Activated T-cell treated with anti-CD3 and anti-CD28 coated beads, Interleukin-2, amount 50 U/mL, for 4 hours (primary cell): ENCODE measurements around the gene APIP. TPM values are rescaled to one million over a fixed set of nuclear protein-coding genes. Genes with fewer than 3 reads are reported as not detected.
A peak's percentile ranks its signal among the peaks of the same experiment; 100 is the strongest.

Source experiments
- ATAC-seq, 2 donors: fragments of 200-7000 bp; cut with Tn5 transposase; one replicate each; pipeline ENCODE4 v1.10.0; 2021
- DNase-seq: peaks from one replicate; pipeline ENCODE4 v3.0.0-alpha.2; 2020
- H3K27me3 Mint-ChIP-seq: one replicate; pipeline ENCODE4 v1.8.0; 2021; ENCODE audit warnings: low read depth, mixed read lengths
- H3K36me3 Mint-ChIP-seq: one replicate; pipeline ENCODE4 v1.8.0; 2022; ENCODE audit warnings: mixed read lengths; ENCODE audit not compliant: insufficient read depth
- H3K4me1 Mint-ChIP-seq: one replicate; pipeline ENCODE4 v1.8.0; 2021; ENCODE audit warnings: low read depth, mixed read lengths
- H3K4me3 Mint-ChIP-seq: one replicate; pipeline ENCODE4 v1.8.0; 2021; ENCODE audit warnings: mild to moderate bottlenecking, moderate library complexity, mixed read lengths
- H3K9me3 Mint-ChIP-seq: one replicate; pipeline ENCODE4 v1.8.0; 2021; ENCODE audit warnings: mixed read lengths
- total RNA-seq, 3 donors: library from RNA; stranded (reverse); gene quantifications; one replicate each; pipeline ENCODE4 v1.2.1, GENCODE V29; 2021

APIP gene, protein sequence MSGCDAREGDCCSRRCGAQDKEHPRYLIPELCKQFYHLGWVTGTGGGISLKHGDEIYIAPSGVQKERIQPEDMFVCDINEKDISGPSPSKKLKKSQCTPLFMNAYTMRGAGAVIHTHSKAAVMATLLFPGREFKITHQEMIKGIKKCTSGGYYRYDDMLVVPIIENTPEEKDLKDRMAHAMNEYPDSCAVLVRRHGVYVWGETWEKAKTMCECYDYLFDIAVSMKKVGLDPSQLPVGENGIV
- 10 to 100 TPM; 28.9 to 34.2 (median 32.4) TPM for total RNA-seq

DNA sequence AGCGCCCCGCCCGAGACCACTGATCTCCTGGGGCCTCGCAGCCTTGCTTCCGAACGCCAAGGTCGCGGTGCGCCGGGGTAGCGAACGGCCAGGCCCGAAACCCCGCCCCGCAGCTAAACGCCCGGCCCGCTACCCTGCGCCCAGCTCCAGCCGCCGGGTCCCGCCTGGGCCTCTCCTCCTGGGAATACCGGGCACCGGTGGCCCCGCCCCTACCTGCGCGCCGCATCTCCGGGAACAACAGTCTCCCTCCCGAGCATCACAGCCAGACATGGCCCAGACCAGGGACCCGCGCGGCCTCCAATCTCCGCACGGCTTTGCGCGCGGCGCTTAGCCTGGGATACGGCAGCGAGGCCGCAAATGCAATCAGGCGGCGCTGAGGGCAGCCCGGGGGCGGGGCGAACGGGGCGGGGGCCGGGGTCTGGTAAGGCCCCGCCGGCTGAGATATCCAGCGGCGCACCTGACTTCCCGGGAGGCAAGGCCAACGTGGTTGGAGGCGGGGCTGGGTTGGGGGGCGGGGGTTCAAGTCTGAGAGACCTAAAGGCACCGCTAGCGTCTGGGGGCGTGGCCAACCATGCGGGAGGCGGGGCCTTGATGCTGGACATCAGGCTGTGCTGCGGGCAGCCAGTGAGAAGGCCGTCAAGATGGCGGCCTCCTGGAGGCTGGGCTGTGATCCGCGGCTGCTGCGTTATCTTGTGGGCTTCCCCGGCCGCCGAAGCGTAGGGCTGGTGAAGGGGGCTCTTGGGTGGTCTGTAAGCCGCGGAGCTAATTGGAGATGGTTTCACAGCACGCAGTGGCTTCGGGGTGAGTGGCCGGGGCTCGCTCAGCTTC is at the start of gene APIP, which contains the start of gene PDHX:
APIP (minus strand) TSS at position 365 of the 828 bp plus-strand sequence; CDS start at position 270, 95 bp downstream.
PDHX (plus strand) TSS at position 604 of the 828 bp plus-strand sequence; CDS start at position 642, 38 bp downstream.
- DNase-seq (peak; percentile 97), ATAC-seq (peak; percentile 88 to 94)
- Mint-ChIP-seq H3K4me3 (peak within 1 kb of the TSS; percentile 98), H3K4me1 (peaks cover 45% of the 10 kb centered on the region), H3K9me3 (no peaks in the 10 kb centered on the region), H3K36me3 (peaks cover 18% of the 10 kb centered on the region), H3K27me3 (no peaks in the 10 kb centered on the region)

DNA sequence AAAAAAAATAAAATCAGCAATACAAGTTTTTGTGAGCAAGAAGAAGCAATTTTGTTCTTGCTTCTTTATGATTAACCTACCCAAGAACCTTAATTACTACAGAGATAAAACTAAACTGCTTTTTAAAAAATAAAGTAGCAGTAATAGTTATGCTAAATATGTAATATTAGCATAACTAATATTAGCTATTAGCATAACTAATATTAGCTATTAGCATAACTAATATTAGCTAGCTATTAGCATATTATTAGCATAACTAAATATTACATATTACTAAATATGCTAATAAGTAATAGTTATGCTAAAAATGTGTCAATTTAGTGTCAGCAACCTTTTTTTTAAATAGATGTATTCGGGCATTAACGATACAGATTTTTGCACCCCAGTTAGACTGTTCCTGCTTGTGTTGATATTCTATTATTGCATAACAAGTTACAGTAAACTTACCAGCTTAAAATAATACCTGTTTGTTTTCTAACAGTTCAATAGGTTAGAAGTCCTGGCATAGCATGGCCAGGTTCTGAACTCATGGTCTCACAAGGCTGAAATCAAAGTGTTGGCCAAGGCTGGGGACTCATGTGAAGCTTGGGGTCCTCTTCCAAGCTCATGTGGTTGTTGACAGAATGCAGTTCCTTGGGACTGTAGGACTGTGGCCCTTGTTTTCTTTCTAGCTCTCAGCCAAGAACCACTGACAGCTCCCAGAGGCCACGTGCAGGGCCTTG is 48.6 kb upstream of the APIP start:
- H3K4me3 Mint-ChIP-seq, result no peak overlapping the region
- ATAC-seq (no peak), DNase-seq (no peak)
- H3K27me3 Mint-ChIP-seq, result no peaks in the 10 kb centered on the region
- no peaks in the 10 kb centered on the region for H3K4me1 Mint-ChIP-seq
- H3K36me3 Mint-ChIP-seq, result peaks cover 20% of the 10 kb centered on the region
- no peaks in the 10 kb centered on the region for H3K9me3 Mint-ChIP-seq

DNA sequence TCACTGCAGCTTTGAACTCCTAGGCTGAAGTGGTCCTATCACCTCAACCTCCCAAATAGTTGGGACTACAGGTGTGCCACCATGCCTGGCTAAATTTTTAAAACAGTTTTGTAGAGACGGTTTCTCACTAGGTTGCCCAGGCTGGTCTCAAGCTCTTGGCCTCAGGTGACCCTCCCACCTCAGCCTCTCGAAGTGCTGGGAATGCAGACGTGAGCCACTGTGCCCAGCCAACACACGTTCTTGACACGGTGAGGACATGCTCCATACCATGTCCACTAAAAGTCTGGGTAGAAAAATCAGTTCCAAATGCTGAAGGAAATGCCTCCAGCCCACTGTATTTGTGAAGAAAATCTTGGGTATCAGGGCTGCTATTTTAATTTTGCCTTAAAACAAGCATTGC is 47.2 kb upstream of the APIP start:
- ATAC-seq (no peak), DNase-seq (no peak)
- Mint-ChIP-seq H3K27me3 (no peaks in the 10 kb centered on the region), H3K9me3 (no peaks in the 10 kb centered on the region), H3K4me3 (no peak overlapping the region), H3K4me1 (no peaks in the 10 kb centered on the region), H3K36me3 (peaks cover 27% of the 10 kb centered on the region)

DNA sequence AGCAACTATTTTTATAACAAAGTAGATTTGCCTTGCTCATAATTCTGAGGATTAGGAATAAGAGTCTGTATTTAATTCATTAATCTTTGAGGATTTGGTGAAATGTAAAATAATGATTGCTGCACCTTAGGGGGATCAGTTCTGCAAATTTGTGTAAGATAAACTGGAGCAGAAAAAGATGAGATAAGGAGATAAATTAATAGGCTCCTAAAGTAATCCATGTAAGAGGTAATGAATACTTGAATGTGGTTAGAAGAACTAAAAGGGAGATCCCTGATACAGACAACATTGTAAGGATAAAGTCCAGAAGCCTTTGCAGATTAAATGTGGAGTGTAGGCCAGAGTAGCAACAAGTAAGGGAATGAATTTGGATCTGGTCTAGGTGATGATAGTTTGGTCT is 45.9 kb upstream of the APIP start:
- no peak for ATAC-seq
- no peaks in the 10 kb centered on the region for H3K4me1 Mint-ChIP-seq
- H3K9me3 Mint-ChIP-seq, result no peaks in the 10 kb centered on the region
- peaks cover 28% of the 10 kb centered on the region for H3K36me3 Mint-ChIP-seq
- no peak overlapping the region for H3K4me3 Mint-ChIP-seq
- no peak for DNase-seq
- no peaks in the 10 kb centered on the region for H3K27me3 Mint-ChIP-seq

DNA sequence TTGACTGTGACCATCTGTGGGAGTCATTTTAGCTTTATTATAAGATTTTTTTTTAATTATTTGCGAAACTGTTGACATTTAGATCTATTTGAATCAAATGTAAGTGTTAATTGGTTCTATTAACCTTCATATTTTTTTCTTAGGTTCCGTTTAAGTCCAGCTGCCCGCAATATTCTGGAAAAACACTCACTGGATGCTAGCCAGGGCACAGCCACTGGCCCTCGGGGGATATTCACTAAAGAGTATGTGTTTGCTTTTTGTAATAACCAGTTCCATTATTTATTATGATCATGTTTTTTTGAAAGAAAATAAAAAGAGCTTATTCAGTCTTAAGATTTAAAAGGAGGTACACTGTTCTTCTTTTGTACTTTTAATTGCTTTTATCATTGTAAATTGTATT is 44.1 kb upstream of the APIP start:
- DNase-seq (no peak), ATAC-seq (no peak)
- Mint-ChIP-seq H3K27me3 (no peaks in the 10 kb centered on the region), H3K36me3 (peaks cover 24% of the 10 kb centered on the region), H3K4me1 (no peaks in the 10 kb centered on the region), H3K9me3 (no peaks in the 10 kb centered on the region), H3K4me3 (no peak overlapping the region)

DNA sequence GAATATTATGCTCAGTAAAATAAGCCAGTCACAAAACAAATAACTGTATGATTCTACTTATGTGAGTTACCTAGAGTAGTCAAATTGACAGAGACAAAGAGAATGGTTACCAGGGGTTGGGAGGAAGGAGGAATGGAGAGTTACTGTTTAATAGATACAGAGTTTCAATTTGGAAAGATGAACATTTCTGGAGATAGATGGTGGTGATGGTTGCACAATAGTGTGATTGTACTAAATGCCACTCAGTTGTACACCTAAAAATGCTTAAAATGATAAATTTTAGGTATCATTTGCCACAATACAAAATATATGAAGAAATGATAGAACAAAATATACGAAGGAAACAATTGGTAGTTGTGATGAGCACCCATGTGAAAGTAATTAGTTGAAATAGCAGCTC is 43.6 kb upstream of the APIP start:
- Mint-ChIP-seq H3K36me3 (peaks cover 25% of the 10 kb centered on the region), H3K9me3 (no peaks in the 10 kb centered on the region), H3K27me3 (no peaks in the 10 kb centered on the region), H3K4me1 (peaks cover under 1% of the 10 kb centered on the region), H3K4me3 (no peak overlapping the region)
- DNase-seq (no peak), ATAC-seq (no peak)

DNA sequence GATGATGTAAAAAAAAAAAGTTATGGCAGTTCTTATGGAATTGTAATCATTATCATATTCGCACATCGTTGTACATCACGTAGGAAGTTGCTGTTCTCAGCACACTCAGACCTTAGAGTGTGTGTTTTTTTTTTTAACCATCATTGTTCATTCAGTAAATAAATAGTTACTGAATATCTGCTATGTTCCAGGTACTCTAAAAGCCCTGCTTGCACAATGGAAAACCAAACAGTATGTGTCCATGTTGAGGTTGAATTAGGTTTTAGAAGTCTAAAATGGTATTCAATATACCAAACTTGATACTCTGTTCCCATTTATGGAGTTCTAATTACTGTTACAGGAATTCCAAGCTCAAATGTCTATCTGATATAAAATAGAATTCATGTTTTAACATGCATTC is 41.4 kb upstream of the APIP start:
- no peak for DNase-seq
- no peak for ATAC-seq
- Mint-ChIP-seq H3K4me3 (no peak overlapping the region), H3K36me3 (peaks cover 32% of the 10 kb centered on the region), H3K4me1 (peaks cover 6% of the 10 kb centered on the region), H3K27me3 (no peaks in the 10 kb centered on the region), H3K9me3 (no peaks in the 10 kb centered on the region)

DNA sequence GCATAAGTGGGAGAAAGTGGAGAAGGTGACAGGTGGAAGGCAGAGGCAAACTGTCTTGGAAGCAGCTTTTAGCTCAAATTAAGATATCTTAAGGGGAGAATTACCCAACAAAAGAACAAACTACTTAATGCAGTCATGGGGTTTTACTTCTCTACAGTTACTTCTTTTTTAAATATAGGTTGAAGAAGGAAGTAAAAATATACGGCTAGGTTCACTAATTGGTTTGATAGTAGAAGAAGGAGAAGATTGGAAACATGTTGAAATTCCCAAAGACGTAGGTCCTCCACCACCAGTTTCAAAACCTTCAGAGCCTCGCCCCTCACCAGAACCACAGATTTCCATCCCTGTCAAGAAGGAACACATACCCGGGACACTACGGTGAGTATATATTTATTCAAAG is 41.0 kb upstream of the APIP start:
- H3K36me3 Mint-ChIP-seq, result peaks cover 32% of the 10 kb centered on the region
- H3K4me3 Mint-ChIP-seq, result no peak overlapping the region
- peaks cover 6% of the 10 kb centered on the region for H3K4me1 Mint-ChIP-seq
- H3K27me3 Mint-ChIP-seq, result no peaks in the 10 kb centered on the region
- no peaks in the 10 kb centered on the region for H3K9me3 Mint-ChIP-seq
- ATAC-seq (no peak), DNase-seq (no peak)

DNA sequence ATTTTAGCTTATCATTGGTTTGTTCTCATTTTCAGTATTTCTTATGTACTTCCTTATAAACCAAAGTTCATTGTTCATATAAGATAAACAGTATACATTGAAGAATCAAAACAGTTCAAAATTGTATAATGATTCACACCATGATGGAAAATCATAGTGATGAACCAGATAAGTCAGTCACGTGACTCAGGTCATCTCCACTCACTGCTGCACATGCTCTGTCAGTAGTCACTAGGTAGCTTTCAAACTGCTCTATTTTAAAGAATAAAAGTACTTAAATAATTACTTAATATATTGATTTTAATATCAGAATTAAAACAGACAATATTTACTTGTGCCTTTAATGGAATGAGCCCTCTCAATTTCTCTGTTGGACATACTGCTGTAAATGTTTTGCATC is 37.8 kb upstream of the APIP start:
- H3K4me1 Mint-ChIP-seq, result peaks cover 6% of the 10 kb centered on the region
- H3K4me3 Mint-ChIP-seq, result no peak overlapping the region
- no peaks in the 10 kb centered on the region for H3K27me3 Mint-ChIP-seq
- H3K9me3 Mint-ChIP-seq, result no peaks in the 10 kb centered on the region
- peaks cover 18% of the 10 kb centered on the region for H3K36me3 Mint-ChIP-seq
- ATAC-seq (peak in 1 of 2 donors; percentile 34), DNase-seq (no peak)

DNA sequence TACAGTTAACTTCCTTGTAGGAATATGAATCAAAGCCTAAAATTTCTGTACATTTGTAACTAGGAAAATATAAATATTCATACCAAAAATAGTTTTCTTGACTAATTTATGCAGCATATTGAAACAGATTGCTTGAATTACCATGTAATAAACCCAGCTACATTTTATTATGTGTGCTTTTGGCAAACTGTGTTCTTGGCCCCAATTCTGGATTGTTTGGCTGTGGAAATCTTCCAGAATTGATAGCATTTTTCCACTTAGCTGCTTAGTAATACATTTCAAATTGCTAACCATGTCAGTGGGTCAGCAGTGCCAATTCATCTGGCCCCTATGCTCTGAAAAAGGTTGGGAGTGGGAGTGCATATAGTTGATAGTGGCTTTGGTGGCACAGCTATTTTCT is 32.5 kb upstream of the APIP start:
- no peak for DNase-seq
- peaks cover 5% of the 10 kb centered on the region for H3K4me1 Mint-ChIP-seq
- peaks cover 14% of the 10 kb centered on the region for H3K36me3 Mint-ChIP-seq
- H3K4me3 Mint-ChIP-seq, result no peak overlapping the region
- H3K9me3 Mint-ChIP-seq, result peaks cover 3% of the 10 kb centered on the region
- no peak for ATAC-seq
- H3K27me3 Mint-ChIP-seq, result no peaks in the 10 kb centered on the region

DNA sequence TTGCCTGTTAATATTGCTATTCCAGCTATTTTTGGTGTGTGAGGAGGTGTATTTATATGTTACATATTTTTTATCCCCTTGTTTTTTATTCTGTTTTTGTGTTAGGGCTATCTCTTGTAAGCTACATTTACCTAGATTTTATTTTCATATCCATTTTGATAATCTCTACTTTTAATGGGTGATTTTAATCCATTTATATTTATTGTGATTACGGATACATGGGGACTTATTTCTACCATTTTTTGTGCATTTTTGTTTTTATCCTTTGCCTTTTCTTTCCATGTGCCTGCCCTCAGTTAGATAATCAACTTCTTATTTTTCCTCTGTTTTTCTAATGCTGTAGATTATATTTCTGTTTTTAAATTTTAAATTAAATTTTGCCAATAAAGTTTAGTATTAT is 28.5 kb upstream of the APIP start:
- ATAC-seq (no peak), DNase-seq (no peak)
- peaks cover 4% of the 10 kb centered on the region for H3K4me1 Mint-ChIP-seq
- H3K9me3 Mint-ChIP-seq, result peaks cover 3% of the 10 kb centered on the region
- peaks cover 18% of the 10 kb centered on the region for H3K36me3 Mint-ChIP-seq
- no peak overlapping the region for H3K4me3 Mint-ChIP-seq
- H3K27me3 Mint-ChIP-seq, result no peaks in the 10 kb centered on the region

DNA sequence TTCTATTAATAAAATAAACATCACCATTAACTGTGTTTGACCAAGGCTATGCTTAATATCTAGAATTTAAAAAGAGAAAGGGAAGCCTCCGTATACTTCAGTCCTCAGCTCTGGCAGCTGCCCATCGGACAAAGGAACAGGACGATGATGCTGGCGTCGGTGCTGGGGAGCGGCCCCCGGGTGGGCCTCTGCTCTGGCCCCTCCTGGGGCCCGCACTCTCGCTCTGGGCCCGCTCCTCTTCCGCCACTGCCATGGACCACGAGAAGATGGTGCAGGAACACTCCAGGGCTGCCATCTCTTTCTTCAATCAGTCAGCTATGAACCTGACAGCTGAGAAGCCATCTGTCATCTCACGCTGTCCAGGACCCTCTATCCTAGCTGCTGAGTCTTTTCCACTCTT is 25.5 kb upstream of the APIP start:
- peaks cover 12% of the 10 kb centered on the region for H3K36me3 Mint-ChIP-seq
- no peak for DNase-seq
- no peaks in the 10 kb centered on the region for H3K27me3 Mint-ChIP-seq
- no peak overlapping the region for H3K4me3 Mint-ChIP-seq
- peaks cover 3% of the 10 kb centered on the region for H3K9me3 Mint-ChIP-seq
- peaks cover 9% of the 10 kb centered on the region for H3K4me1 Mint-ChIP-seq
- no peak for ATAC-seq

DNA sequence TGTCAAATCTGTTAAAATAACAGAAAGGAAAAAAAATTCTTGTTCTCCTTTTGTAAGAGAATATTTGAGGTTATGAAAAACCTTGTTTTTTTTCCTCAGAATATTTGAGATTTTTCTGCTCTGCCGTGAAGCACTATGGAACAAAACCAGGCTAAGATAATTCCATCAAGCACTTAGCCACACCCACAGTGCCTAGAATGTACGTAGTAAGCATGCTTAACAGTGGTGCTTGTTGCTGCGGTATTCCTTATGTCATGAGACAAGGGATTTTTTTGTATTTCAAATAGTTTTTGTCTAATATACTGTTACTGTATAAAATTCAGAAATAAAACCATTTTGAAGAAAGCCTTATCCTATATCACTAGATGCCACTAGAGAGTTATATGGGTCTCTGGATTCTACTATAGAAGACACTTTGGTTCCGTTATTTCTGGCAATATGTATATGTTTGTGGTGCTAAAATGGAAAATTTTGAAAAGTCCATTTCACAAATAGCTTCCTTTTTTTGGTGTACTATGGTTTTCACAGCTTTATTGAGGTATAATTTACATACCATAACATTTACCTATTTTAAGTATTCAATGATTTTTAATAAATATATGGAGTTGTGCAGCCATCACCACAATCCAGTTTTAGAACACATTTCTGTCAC is 24.0 kb upstream of the APIP start:
- no peak for DNase-seq
- H3K9me3 Mint-ChIP-seq, result peaks cover 3% of the 10 kb centered on the region
- peaks cover 21% of the 10 kb centered on the region for H3K36me3 Mint-ChIP-seq
- peaks cover 21% of the 10 kb centered on the region for H3K4me1 Mint-ChIP-seq
- no peak for ATAC-seq
- no peaks in the 10 kb centered on the region for H3K27me3 Mint-ChIP-seq
- H3K4me3 Mint-ChIP-seq, result no peak overlapping the region

DNA sequence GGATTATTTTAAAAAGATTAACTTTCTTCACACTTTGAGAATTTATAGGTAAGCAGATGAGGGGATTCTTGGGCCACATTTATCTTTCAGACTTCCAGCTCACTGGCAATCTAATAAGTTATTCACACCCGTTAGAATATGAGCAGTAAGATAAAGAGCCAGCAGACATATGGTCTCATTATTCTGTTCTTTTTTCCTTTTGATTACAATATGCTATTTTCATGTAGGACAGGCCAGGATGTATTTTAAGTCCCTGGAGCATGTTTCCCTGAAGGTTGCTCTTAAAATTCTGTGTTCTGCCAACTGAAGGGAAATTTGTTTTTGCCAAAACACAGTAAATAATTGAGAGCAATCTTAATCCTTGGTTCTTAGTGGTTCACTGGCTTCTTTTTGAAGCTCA is 22.4 kb upstream of the APIP start:
- H3K27me3 Mint-ChIP-seq, result no peaks in the 10 kb centered on the region
- DNase-seq (no peak), ATAC-seq (no peak)

More for the DNA sequence above, 22.4 kb upstream of the APIP start:
- H3K9me3 Mint-ChIP-seq, result no peaks in the 10 kb centered on the region
- H3K4me3 Mint-ChIP-seq, result no peak overlapping the region
- H3K4me1 Mint-ChIP-seq, result peaks cover 21% of the 10 kb centered on the region
- peaks cover 20% of the 10 kb centered on the region for H3K36me3 Mint-ChIP-seq
